HEK293 (cell line): ENCODE measurements around the gene EIF4E.

Experiments used
- CTCF ChIP-seq: fragments of 450-650 bp; formaldehyde crosslinking; IDR thresholded peaks from 2 replicates; pipeline ENCODE4 v1.5.1; 2016; ENCODE audit warnings: missing biosample characterization, missing genetic modification characterization
- FEZF1 ChIP-seq: fragments of 450-650 bp; formaldehyde crosslinking; IDR thresholded peaks from 2 replicates; pipeline ENCODE4 v1.5.1; 2016; ENCODE audit warnings: missing biosample characterization, missing genetic modification characterization
- PATZ1 ChIP-seq: fragments of 450-650 bp; formaldehyde crosslinking; IDR thresholded peaks from 2 replicates; pipeline ENCODE4 v1.5.1; 2016; ENCODE audit warnings: missing biosample characterization, missing genetic modification characterization
- ZBTB49 ChIP-seq: fragments of 450-650 bp; formaldehyde crosslinking; IDR thresholded peaks from 2 replicates; pipeline ENCODE4 v1.5.1; 2016; ENCODE audit warnings: missing biosample characterization, missing genetic modification characterization, low read depth
- ZNF274 ChIP-seq, 2 experiments: fragments of 200-500 bp in 1 of 2; fragments of 450-650 bp in 1 of 2; sonication (Bioruptor generic) in 1 of 2; formaldehyde crosslinking in 1 of 2; IDR thresholded peaks; 2 replicates each; pipeline versions ENCODE4 v1.5.1 to v1.6.1; 2014 to 2016; ENCODE audit warnings: borderline replicate concordance in 1 of 2, inconsistent platforms in 1 of 2, low read length in 1 of 2, missing biosample characterization in 1 of 2, missing genetic modification characterization in 1 of 2
- ZNF341 ChIP-seq: fragments of 450-650 bp; formaldehyde crosslinking; IDR thresholded peaks from 2 replicates; pipeline ENCODE4; 2016; ENCODE audit warnings: low read depth, missing biosample characterization, missing genetic modification characterization
- ZNF449 ChIP-seq: fragments of 450-650 bp; formaldehyde crosslinking; IDR thresholded peaks from 2 replicates; pipeline ENCODE4 v1.5.1; 2017; ENCODE audit warnings: missing biosample characterization, mild to moderate bottlenecking, missing genetic modification characterization, moderate library complexity
- ZNF768 ChIP-seq: fragments of 450-650 bp; formaldehyde crosslinking; IDR thresholded peaks from 2 replicates; pipeline ENCODE4 v1.5.1; 2018; ENCODE audit warnings: missing biosample characterization, mild to moderate bottlenecking, missing genetic modification characterization

- TF ChIP-seq FEZF1 (tag by site-specific recombination) (no peak), ZNF274 (IDR thresholded peaks at IDR 0.05; ENCODE audit: low read length) (no peak), ZNF274 (tag by site-specific recombination; IDR thresholded peaks at IDR 0.05; ENCODE audit: borderline replicate concordance) (no peak), PATZ1 (tag by site-specific recombination) (no peak), ZNF341 (no peak), ZBTB49 (tag by site-specific recombination) (no peak), CTCF (tag by site-specific recombination) (no peak), ZNF449 (no peak), ZNF768 (tag by site-specific recombination) (no peak)
Observed at GRCh38 chr4:98865059-98865458, 63.9 kb downstream of the EIF4E start.
